SJSA1 (cell line): Measurements from ENCODE around the gene PRIMA1. TPM values are rescaled to one million over a fixed set of nuclear protein-coding genes. Genes with fewer than 3 reads are reported as not detected.

ENCODE experiments used
- DNase-seq, 2 experiments: peaks; one replicate each; pipeline ENCODE4 v3.0.0-alpha.2; 2015 to 2020; ENCODE audit warnings: low spot score in 2 of 2, low read depth in 1 of 2
- H3K27ac ChIP-seq: fragments of 250-450 bp; sonication (Bioruptor Pico); 2 replicates; pipeline ENCODE4 v1.5.1; 2020; ENCODE audit warnings: mild to moderate bottlenecking, moderate library complexity
- H3K27me3 ChIP-seq: fragments of 250-450 bp; sonication (Bioruptor Pico); replicated peaks from 2 replicates; pipeline ENCODE4 v1.5.1; 2020; ENCODE audit warnings: mild to moderate bottlenecking, moderate library complexity
- H3K36me3 ChIP-seq: fragments of 250-450 bp; sonication (Bioruptor Pico); 2 replicates; pipeline ENCODE4 v1.5.1; 2020; ENCODE audit warnings: mild to moderate bottlenecking
- H3K4me1 ChIP-seq: fragments of 250-450 bp; sonication (Bioruptor Pico); replicated peaks from 2 replicates; pipeline ENCODE4 v1.6.1; 2021; ENCODE audit warnings: mild to moderate bottlenecking
- H3K4me3 ChIP-seq: fragments of 250-450 bp; sonication (Bioruptor Pico); 2 replicates; pipeline ENCODE4 v1.5.1; 2020; ENCODE audit warnings: mild to moderate bottlenecking
- H3K9me3 ChIP-seq: fragments of 250-450 bp; sonication (Bioruptor Pico); replicated peaks from 2 replicates; pipeline ENCODE4 v1.5.1; 2020; ENCODE audit warnings: mild to moderate bottlenecking
- total RNA-seq: library from RNA; depleted of rRNA; stranded (reverse); fragments of >200 nt; shearing (Covaris generic); gene quantifications from 2 replicates; pipeline ENCODE4 v1.2.3, GENCODE V29; 2014; rRNA removed

The PRIMA1 gene, protein sequence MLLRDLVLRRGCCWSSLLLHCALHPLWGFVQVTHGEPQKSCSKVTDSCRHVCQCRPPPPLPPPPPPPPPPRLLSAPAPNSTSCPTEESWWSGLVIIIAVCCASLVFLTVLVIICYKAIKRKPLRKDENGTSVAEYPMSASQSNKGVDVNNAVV
- not detected in 2 replicates for total RNA-seq

DNA sequence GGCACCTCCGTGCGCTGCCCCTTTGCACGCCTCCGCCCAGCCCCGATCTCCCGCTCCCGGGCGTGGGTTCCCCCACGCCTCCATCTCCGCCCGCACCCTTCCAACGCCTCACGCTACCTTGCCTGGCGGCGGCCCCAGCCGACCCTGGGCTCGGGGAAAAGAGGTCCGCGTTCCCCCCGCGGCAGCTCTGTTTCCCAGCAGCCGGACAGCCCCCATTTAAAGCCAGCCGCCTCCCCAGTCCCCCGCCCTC, at the start of gene PRIMA1:
TSS of gene PRIMA1 (minus strand) at position 193 of the 250 bp plus-strand sequence. CDS start 767 bp downstream, outside the sequence.
- H3K4me3 ChIP-seq: peak within 1 kb of the TSS; percentile 37
- no peaks in the 10 kb centered on the region for H3K36me3 ChIP-seq
- no peak for DNase-seq
- no peak within 1 kb of the TSS for H3K27ac ChIP-seq
- H3K9me3 ChIP-seq: no peaks in the 10 kb centered on the region
- H3K4me1 ChIP-seq: peaks cover 5% of the 10 kb centered on the region
- peaks cover 18% of the 10 kb centered on the region for H3K27me3 ChIP-seq

DNA sequence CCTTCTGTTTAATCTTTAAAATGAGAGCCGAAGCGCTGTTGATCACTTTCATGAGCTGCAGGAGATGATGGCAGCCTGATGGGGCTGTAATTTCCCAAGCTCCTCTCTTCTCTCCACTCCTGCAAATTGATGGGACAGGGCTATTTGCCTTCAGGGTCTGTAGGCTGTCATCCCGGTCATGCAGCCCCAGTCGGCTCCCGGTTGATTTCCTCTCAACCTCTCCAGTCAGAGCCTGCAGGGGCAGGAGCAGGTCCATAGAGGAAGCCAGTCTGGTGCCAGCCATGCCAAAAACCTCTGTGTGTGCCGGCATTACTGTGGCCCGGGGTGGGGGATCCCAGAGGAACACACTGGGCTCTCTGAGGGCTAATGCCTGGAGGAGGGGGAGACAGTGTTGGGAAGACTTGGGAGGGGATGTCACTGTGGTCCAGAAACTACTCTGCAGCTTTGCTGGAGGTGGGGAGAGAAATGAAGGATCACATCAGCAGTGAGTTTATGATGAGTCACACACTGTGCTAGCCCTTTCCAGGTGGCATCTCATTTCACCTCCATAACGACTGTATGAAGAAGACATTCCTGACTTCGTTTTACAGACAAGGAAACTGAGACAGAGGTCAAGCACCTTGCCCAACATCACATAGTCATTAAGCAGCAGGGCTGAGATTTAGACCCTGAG, 46.5 kb upstream of the PRIMA1 start:
- H3K4me1 ChIP-seq: no peaks in the 10 kb centered on the region
- no peak for DNase-seq
- H3K27me3 ChIP-seq: no peaks in the 10 kb centered on the region
- no peaks in the 10 kb centered on the region; the same call in 1 of the 2 replicates for H3K9me3 ChIP-seq
- no peak overlapping the region for H3K4me3 ChIP-seq
- H3K27ac ChIP-seq: no peak overlapping the region
- no peaks in the 10 kb centered on the region for H3K36me3 ChIP-seq

GRCh38 chr14:93832665-93833064, 44.4 kb upstream of the PRIMA1 start:
- DNase-seq: no peak
- no peaks in the 10 kb centered on the region for H3K36me3 ChIP-seq
- no peak overlapping the region for H3K4me3 ChIP-seq
- no peak overlapping the region for H3K27ac ChIP-seq
- H3K27me3 ChIP-seq: no peaks in the 10 kb centered on the region
- H3K4me1 ChIP-seq: no peaks in the 10 kb centered on the region
- no peaks in the 10 kb centered on the region for H3K9me3 ChIP-seq

DNA sequence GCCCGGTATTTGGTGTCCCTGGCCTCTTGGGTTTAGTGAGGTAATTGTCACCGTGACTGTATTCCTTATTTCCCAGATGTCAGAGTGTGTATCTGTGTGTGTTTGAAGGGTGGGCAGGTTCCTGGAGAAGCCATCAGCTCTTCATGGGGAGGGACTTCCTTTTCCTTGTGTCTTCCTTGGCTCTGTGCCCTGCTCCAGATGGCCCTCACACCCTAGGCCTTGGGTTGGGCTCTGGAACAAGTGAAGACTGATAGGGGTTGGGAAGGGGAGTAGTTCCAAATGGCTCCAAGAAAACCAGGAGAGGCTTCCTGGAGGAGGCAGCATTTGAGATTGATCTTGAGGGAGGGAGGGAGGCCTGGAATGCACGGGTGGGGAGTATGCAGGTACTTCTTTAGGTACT, 43.8 kb upstream of the PRIMA1 start:
- no peak overlapping the region for H3K27ac ChIP-seq

GRCh38 chr14:93830753-93831461, 42.6 kb upstream of the PRIMA1 start:
- Histone ChIP-seq H3K4me1 (no peaks in the 10 kb centered on the region), H3K27me3 (no peaks in the 10 kb centered on the region), H3K4me3 (no peak overlapping the region), H3K27ac (no peak overlapping the region), H3K36me3 (no peaks in the 10 kb centered on the region), H3K9me3 (no peaks in the 10 kb centered on the region)
- DNase-seq: no peak

More for the DNA sequence above, 43.8 kb upstream of the PRIMA1 start:
- no peaks in the 10 kb centered on the region for H3K36me3 ChIP-seq
- H3K4me3 ChIP-seq: no peak overlapping the region
- H3K27me3 ChIP-seq: no peaks in the 10 kb centered on the region
- no peaks in the 10 kb centered on the region for H3K9me3 ChIP-seq
- H3K4me1 ChIP-seq: no peaks in the 10 kb centered on the region
- DNase-seq: no peak

DNA sequence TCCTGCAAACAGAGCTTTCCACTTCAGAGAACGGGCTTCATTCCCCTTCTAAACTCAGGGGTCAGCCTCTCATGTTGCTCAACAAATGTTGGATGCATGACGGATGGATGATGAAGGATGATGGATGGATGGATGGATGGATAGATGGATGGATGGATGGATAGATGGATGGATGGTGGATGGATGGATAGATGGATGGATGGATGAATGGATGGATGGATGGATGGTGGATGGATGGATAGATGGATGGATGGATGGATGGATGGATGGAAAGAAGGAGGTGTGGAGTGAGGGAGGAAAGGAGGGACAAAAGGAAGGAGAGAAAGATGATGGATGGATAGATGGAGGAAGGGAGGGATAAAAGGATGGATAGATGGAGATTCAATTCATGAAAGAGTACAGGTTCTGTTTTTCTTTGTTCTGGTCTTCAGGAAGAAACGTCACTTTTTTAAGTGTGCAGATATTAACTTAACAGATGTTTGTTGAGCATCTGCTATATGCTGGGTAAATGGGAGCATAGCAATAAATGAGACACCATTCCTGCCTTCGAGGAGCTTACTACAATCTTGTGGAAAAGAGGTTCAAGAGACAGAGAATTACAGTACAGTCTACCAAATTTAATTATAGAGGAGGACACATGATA, 41.7 kb upstream of the PRIMA1 start:
- Histone ChIP-seq H3K4me3 (no peak overlapping the region), H3K36me3 (no peaks in the 10 kb centered on the region), H3K27ac (no peak overlapping the region), H3K9me3 (no peaks in the 10 kb centered on the region), H3K27me3 (no peaks in the 10 kb centered on the region), H3K4me1 (no peaks in the 10 kb centered on the region)
- DNase-seq: no peak

DNA sequence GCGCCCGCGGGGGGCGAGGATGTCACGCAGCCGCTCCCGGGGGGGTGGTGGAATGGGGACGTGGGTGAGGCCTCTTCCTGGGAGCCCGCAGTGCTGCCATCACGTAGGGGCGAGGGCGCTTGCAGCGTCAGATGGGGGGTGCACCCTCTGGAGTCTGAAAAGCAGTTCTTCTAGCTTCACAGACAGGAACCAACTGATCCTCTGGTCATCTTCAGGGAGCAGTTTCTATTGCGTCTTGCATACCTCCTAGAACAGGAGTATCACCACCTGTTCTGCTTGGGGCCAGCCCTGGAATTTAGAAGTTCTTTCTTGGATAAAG, 36.9 kb upstream of the PRIMA1 start:
- H3K36me3 ChIP-seq: no peaks in the 10 kb centered on the region
- no peaks in the 10 kb centered on the region for H3K4me1 ChIP-seq
- no peak overlapping the region for H3K4me3 ChIP-seq
- H3K9me3 ChIP-seq: no peaks in the 10 kb centered on the region
- DNase-seq: no peak
- no peak overlapping the region for H3K27ac ChIP-seq
- no peaks in the 10 kb centered on the region for H3K27me3 ChIP-seq

GRCh38 chr14:93824518-93825234, 36.4 kb upstream of the PRIMA1 start:
- Histone ChIP-seq H3K27ac (no peak overlapping the region), H3K36me3 (no peaks in the 10 kb centered on the region), H3K9me3 (no peaks in the 10 kb centered on the region), H3K27me3 (no peaks in the 10 kb centered on the region), H3K4me1 (no peaks in the 10 kb centered on the region), H3K4me3 (no peak overlapping the region)
- no peak for DNase-seq

GRCh38 chr14:93824076-93824475, 35.8 kb upstream of the PRIMA1 start:
- no peak for DNase-seq
- no peaks in the 10 kb centered on the region for H3K9me3 ChIP-seq

DNA sequence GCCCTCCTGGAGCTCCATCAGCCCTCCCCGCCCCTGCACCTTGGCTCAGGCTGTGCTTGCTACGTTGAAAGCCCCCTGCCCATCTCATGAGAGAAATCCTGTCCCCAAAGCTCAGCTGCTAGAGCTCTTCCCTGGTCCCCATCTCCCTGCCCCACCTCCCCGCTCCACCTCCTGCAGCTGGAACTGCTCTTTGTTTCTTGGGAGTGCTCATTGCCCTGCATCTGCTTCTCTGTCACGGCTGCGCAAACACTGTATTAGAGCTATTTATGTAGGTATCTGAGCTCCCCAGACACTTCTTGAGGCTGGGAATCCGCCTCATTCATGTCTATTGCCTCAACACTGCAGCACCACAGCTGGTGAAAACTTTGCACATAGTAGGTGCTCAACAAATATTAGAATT, 32.8 kb upstream of the PRIMA1 start:
- no peak for DNase-seq
- no peak overlapping the region for H3K27ac ChIP-seq
- H3K36me3 ChIP-seq: no peaks in the 10 kb centered on the region
- no peaks in the 10 kb centered on the region for H3K27me3 ChIP-seq
- H3K4me1 ChIP-seq: no peaks in the 10 kb centered on the region
- H3K4me3 ChIP-seq: no peak overlapping the region
- H3K9me3 ChIP-seq: no peaks in the 10 kb centered on the region

More at GRCh38 chr14:93824076-93824475, 35.8 kb upstream of the PRIMA1 start:
- Histone ChIP-seq H3K4me3 (no peak overlapping the region), H3K27ac (no peak overlapping the region), H3K36me3 (no peaks in the 10 kb centered on the region), H3K4me1 (no peaks in the 10 kb centered on the region), H3K27me3 (no peaks in the 10 kb centered on the region)

- no peak overlapping the region for H3K27ac ChIP-seq
- H3K27me3 ChIP-seq: no peaks in the 10 kb centered on the region
- H3K4me3 ChIP-seq: no peak overlapping the region
- H3K9me3 ChIP-seq: no peaks in the 10 kb centered on the region; the same call in 1 of the 2 replicates
- no peaks in the 10 kb centered on the region for H3K36me3 ChIP-seq
- H3K4me1 ChIP-seq: no peaks in the 10 kb centered on the region
- no peak for DNase-seq
These were observed 30.6 kb upstream of the PRIMA1 start for GRCh38 chr14:93818857-93819256.

DNA sequence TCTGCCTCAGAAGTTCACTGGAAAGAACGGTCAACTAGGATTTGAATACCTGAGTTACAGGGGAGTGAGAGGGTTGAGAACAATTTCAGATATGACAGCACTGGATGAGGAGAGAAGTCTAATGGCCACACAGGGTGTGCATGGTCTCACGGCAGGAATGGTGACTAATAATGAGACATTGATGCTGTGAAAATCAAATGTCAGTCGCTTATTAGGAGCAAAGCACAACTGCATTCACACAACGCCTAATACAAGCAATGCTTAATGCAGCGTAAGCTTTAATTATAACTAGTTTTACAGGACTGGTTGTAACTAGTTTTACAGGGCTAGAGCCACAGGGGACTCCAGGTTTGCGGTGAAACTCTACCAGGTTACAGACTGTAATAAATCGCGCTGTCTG, 23.4 kb upstream of the PRIMA1 start:
- no peak overlapping the region for H3K4me3 ChIP-seq
- H3K4me1 ChIP-seq: no peaks in the 10 kb centered on the region
- no peaks in the 10 kb centered on the region; the same call in 1 of the 2 replicates for H3K9me3 ChIP-seq
- H3K36me3 ChIP-seq: no peaks in the 10 kb centered on the region
- H3K27ac ChIP-seq: no peak overlapping the region
- no peaks in the 10 kb centered on the region for H3K27me3 ChIP-seq
- no peak for DNase-seq

GRCh38 chr14:93811020-93811419, 22.7 kb upstream of the PRIMA1 start:
- DNase-seq: no peak
- H3K27ac ChIP-seq: no peak overlapping the region
- H3K4me1 ChIP-seq: no peaks in the 10 kb centered on the region
- no peak overlapping the region for H3K4me3 ChIP-seq
- H3K27me3 ChIP-seq: no peaks in the 10 kb centered on the region
- H3K36me3 ChIP-seq: no peaks in the 10 kb centered on the region
- no peaks in the 10 kb centered on the region; the same call in 1 of the 2 replicates for H3K9me3 ChIP-seq
